Measurements from ENCODE around the gene FBXO7. TPM values are rescaled to one million over a fixed set of nuclear protein-coding genes. Genes with fewer than 3 reads are reported as not detected.
"Not testable (repeated sequence)": the region's sequence is repeated elsewhere in the genome, so short reads cannot be mapped to it uniquely, and the experiment has no call there.

The FBXO7 gene
- 109 TPM for total RNA-seq

DNA sequence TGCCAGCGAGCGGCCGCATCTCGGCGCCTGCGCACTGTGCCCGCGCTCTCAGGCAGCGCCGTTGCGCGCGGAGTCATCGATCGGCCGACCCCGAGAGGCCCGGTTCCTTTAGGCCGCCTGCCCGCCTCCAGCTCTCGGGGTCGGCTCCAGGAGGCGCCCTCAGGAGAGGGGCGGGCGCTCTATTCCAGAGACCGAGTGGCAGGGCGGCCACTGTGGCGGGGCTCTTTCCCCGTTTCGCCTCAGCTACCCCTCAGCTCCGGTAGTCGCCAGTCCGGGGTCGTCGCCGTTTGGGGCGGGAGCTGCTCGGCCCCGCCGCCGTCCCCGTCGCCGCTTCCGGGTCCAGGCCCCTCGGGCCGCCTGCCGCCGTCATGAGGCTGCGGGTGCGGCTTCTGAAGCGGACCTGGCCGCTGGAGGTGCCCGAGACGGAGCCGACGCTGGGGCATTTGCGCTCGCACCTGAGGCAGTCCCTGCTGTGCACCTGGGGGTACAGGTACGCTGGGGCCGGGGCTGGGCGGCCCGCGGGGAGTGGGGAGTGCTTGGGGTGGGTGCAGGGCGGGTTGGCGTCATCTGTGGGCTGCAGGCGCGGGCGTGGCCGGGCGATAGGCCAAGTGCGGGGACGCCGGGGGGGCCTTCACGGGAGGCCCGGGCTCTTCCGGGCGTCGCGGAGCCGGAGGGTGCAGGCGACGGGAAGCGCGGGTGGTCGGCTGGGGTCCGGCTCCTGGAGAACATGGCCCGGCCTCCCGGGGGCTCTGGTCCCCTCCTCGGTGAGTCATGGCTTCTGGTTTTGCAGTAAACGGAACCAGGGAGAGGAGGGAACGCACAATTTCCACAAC, at the start of gene FBXO7:
Gene FBXO7, plus strand, starts transcription at position 177 of the 833 bp plus-strand sequence. Its CDS starts 192 bp downstream, at position 369.
- ATAC-seq (peak; percentile 96), DNase-seq (ENCODE audit: low spot score) (peak; percentile 94)
- intact Hi-C loops (cut with DNase I), result no loop called here

DNA sequence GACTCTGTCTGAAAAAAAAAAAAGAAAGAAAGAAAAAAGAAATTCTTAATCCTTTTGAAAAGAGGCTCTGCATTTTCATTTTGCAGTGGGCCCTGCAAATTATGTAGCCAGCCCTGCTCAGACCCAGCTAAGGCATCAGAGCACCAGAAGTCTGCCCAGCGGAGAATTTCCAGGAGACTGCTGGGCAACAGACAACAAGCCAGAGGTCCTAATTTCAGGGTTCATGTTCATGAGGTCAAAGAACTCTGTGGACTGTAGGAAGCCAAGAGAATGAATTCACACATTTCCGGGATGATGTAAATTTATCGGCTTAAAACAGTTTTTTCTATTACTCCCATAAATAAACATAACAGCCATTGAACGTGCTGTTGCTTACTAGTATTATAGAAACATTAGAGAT, 47.7 kb upstream of the FBXO7 start:
- intact Hi-C loops (cut with DNase I), result no loop called here
- no peak for ATAC-seq
- no peak for DNase-seq (ENCODE audit: low spot score)

DNA sequence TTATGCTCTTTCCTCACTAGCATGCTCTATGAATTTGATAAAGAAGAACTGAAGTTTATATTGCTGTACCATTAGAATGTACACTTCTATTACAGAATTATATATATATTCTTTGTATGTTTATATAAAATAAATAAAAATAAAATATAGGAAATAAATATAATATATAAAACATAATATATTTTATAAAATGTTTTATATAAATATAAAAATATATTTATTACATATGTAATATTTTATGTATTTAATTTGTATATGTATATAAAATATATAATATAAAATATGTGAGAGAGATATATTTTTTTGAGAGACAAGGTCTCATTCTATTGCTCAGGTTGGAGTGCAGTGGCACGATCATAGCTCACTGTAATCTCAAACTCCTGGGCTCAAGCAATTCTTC, 44.3 kb upstream of the FBXO7 start:
- intact Hi-C loops (cut with DNase I), result no loop called here
- no peak for DNase-seq (ENCODE audit: low spot score)
- ATAC-seq, result no peak

DNA sequence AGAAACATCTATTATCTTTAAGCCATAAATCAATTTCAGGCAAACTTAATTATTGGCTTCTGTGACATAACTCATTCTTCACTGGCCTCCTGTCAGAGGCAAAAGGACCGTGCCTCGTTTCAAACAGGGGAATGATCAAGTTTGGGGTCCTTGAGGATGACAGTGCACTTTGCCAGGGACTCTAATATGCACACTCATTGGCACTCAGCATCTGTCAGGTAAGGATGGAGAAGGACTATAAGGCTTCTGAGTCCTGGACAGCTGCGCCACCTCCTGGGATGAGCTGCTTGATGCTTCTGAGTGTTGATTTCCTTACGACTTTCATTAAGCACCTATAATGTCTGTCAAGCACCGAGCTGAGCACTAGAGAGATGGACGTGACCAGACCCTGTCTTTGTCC, 30.5 kb upstream of the FBXO7 start:
- intact Hi-C loops (cut with DNase I), result no loop called here
- ATAC-seq (no peak), DNase-seq (ENCODE audit: low spot score) (no peak)

DNA sequence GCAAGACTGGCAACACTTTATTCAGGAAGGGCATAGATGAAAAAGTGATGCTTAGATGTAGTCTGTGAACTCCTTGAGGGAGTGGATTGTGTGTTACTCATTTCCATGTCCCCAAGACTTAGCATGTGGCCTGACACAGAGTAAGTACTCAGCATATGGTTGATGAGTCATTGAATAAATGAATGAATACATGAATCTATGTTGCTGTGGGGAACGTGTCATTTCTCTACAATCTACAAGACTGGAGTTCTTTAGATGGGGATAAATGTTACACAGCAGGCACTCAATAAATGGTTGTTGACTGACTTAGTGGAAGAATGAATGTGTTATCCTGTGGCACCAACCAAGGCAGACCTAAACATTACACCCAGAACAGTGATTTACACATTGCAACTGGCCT, 28.3 kb upstream of the FBXO7 start:
- no peak for DNase-seq (ENCODE audit: low spot score)
- intact Hi-C loops (cut with DNase I), result no loop called here
- ATAC-seq, result no peak

DNA sequence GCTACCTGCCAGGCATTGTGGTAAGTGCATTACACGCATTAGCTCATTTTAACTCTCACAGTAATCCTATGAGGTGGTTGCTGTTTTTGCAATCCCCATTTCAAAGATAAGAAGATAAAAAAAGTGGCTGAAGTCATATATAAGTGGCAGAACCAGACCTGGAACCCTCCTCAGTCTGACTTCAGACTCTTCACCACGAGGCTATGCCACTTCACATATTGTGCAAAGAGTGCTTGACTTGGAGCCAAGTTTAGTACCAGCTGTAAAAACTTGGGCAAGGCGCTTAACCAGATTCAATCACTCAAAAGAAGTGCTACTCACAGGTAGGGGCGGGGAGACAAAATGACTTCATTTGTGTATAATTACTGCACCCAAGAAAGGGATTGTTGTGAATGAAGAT, 25.6 kb upstream of the FBXO7 start:
- ATAC-seq, result no peak
- intact Hi-C loops (cut with DNase I), result no loop called here

DNA sequence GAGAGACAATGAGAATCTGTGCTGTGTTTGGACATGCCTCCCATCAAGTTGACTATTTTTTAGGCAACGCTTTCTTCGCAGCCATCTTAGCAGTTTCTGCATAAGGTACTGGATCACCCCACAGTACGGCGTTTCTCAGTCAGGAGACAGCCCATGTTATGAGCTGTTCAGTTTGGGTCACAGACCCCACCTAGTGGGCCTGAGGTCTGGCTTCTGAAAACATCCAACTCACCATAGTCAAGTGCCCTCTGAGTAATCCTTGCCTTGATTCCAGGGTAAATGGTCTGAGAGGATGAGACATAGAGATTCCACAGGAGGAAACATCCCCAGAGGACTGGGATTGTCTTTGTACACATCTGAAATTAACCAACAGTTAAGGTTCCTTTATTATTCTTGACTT, 17.6 kb upstream of the FBXO7 start:
- ATAC-seq (no peak), DNase-seq (ENCODE audit: low spot score) (no peak)
- intact Hi-C loops (cut with DNase I), result no loop called here

More for the DNA sequence above, 25.6 kb upstream of the FBXO7 start:
- DNase-seq (ENCODE audit: low spot score), result no peak

DNA sequence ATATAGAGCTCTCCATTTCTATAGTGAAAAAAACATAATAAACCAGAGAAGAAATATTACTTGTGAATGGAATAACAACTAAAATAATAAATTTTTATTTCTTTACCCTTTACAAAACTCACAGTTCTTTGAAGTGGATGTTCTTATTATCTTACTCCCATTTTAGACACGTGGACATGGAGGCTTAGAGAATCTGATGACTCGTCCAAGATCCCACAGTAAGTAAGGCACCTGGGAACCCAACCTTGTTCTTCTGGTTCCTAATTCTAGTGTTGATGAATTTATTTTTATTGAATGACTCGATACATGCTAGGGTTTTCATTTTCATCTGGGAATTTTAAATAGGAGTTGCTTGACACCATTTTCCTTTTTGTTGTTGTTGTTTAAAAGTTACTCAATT, 12.2 kb upstream of the FBXO7 start:
- intact Hi-C loops (cut with DNase I), result no loop called here
- ATAC-seq, result no peak
- DNase-seq (ENCODE audit: low spot score), result no peak

DNA sequence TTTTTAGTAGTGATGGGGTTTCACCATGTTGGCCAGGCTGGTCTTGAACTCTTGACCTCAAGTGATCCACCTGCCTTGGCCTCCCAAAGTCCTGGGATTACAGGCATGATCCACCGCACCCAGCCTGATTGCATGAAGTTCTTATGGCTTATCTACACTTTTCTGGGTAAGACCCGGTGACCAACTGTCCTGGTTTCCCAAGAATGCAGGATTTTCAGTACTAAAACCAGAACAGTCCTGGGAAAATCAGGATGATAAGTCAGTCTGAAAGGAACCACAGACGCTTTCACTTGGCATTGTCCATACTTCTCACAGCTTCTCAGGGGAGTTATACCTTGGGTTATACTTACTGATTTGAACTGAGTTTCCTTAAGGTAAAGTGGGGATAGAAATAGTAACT, 8.9 kb upstream of the FBXO7 start:
- no peak for DNase-seq (ENCODE audit: low spot score)
- no peak for ATAC-seq
- intact Hi-C loops (cut with DNase I), result no loop called here

DNA sequence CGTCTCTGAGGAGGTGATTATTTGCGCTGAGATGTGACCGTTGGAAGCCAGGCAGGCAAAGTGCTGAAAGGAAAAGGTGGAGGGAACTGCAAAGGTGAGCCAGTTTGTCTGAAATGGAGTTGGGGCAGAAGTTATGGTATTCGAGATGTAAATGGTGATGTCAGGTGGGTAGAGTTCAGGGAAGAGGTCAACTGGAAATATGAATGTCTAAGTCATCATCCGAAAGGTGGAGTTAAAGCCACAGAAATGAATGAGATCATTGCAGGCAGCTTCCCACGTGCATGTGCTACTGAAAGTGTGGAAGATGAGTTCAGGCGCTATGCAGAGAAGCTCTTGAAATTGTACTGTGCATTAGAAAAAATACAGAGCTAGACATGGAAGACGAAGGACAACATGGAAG, 8.1 kb upstream of the FBXO7 start:
- intact Hi-C loops (cut with DNase I), result no loop called here

DNA sequence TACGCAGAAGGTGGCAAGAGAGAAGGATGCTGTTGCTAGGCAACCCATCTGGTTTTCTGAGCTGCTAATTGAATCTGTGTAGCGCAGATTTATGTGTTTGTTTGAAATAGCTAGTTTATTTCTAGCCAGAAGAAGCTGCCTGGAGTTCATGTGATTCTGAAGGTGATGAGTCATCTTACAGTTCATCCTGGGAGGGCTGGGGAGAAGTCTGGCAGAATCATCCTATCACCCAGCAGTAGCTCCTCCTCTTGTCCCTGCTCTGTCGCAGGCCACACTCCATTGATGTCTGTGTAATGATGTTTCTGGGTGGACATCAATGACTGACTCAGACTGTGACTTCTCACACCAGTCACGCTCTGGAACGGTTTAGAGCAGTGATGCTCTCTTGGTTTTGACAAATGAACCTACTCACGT, 4.8 kb upstream of the FBXO7 start:
- intact Hi-C loops (cut with DNase I), result no loop called here
- DNase-seq (ENCODE audit: low spot score) (no peak), ATAC-seq (no peak)

More for the DNA sequence above, 8.1 kb upstream of the FBXO7 start:
- no peak for DNase-seq (ENCODE audit: low spot score)
- no peak for ATAC-seq

DNA sequence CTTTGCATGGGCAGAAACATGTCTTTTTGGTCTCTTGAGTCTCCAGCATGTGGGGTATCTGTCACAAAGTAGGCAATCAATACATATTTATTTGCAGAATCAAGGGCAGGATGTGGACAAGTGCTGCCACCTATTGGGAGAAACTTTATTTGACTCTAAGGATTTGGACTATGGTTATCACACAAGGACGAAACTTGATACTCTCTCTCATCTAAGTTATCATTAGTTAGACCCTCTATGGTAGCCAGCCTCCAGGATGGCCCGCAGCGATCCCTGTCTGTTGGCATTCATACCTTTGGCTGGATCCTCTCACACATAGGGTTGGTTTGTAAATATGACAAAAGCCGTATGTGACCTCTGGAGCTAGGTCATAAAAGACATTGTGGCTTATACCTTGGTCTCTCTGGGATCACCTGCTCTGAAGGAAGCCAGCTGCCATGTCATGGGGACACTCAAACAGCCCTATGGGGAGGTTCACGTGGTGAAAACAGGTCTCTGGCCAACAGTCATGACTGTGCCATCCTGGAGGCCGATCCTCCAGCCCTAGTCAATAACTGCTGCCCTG, 1.1 kb upstream of the FBXO7 start:
- DNase-seq (ENCODE audit: low spot score) (no peak), ATAC-seq (peak; percentile 7)
- intact Hi-C loops (cut with DNase I), result no loop called here

DNA sequence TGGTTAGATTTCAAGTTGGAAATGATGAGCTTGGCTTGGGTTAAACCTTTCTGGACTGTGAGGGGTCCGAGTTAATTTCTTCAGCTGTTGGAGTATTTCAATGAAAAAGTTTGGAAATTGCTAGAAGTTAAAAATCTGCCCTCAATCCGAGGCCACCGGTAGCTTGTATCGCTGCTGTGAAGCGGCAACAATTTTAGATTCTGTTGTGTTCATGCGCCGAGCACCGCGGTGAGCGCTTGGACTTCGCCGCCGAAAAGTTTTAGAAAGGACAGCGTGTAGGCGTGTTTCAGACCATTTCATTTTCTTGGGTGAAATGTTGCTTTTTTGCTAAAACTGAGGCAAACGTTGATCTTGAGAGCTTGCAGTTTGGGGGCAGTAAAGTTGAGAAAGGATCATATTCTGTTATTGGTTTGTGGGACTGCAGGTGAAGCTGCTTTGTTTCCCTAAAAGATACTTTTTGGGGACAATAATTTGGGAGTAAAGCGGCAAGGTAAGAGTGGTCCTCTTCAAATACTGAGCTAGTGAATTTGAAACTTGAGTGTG, 928 bp downstream of the FBXO7 start:
- ATAC-seq (peak; percentile 34), DNase-seq (ENCODE audit: low spot score) (no peak)
- intact Hi-C loops (cut with DNase I), result no loop called here

DNA sequence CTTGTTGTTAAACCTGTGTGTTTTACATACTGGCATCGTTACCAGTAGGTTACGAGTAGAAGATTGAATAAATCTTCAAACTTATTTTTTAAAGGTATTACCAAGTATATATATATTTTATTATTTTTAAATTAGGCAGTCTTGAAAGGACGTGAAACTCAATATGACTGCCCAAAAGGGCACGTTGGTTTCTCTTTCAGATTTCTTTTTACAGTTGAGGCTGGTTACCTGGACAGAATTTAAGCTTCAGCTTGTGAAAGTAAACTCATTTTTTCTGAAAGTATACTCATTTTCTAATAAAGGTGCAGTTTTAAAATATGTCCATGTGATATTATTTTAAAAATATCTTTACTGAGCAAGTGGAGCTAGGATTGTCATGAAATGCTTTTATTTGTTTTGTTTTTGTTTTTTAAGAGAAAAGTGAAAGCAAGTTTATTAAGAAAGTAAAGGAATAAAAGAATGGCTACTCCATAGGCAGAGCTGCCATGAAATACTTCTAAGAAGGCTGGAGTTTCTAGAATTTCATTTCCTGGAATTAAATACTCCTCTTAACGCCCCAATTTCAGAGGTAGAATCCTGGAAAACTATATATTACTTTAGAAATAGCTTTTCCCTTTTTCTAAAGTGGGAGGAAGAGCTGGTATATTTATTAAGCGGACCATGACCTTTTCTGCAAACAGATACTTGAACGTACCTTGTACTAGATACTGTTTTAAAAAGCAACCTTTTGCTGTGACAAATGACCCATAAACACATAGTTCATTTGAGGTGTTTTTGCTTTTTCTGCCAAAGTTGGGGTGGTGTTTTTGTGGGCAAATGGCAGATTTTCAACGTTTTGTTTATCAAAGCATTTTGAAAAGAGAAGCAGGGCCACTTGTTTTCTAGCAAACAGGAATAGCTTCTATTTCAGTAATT, 1.9 kb downstream of the FBXO7 start:
- intact Hi-C loops (cut with DNase I), result no loop called here
- DNase-seq (ENCODE audit: low spot score) (no peak), ATAC-seq (no peak)

DNA sequence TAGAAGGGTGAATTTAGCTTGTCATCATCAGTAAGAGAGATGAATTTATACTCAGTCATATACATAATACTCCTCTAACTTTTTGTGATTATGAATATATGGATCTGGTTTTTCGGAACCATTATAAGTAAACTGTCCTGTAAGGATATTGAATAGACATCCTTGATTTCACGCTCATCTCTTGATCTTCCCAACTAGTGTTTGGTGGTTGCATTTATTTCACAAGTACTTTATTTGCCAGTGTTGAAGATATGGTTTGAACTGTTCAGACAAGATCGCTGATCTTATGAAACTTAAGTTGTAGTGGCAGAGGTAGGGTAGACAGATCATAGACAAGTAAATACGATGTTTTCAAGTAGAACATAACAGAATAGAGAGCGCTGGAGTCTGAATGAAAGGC, 3.0 kb downstream of the FBXO7 start:
- ATAC-seq, result no peak
- no peak for DNase-seq (ENCODE audit: low spot score)
- intact Hi-C loops (cut with DNase I), result no loop called here

DNA sequence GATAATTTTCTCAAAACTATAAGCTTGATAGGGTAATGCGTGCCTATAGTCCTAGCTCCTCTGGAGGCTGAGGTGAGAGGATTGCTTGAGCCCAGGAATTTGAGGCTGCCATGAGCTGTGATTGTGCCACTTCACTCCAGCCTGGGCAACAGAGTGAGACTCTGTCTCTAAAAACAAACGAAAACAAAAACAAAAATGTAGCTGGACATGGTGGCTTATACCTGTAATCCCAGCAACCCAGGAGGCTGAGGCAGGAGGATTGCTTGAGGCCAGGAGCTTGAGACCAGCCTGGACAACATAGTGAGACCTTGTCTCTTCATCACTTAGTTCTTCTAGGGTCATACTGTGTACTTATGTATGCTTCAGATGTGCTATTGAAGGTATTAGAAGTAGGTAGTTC, 3.9 kb downstream of the FBXO7 start:
- DNase-seq (ENCODE audit: low spot score); ATAC-seq; intact Hi-C loops (cut with DNase I): not testable (repeated sequence)

DNA sequence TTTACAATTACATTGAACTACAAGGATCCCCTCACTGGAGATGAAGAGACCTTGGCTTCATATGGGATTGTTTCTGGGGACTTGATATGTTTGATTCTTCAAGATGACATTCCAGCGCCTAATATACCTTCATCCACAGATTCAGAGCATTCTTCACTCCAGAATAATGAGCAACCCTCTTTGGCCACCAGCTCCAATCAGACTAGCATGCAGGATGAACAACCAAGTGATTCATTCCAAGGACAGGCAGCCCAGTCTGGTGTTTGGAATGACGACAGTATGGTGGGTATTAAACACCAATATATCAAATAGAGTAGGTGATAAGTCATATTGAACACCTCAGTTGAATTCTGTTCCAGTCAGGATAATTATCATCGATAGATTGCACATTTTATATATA, 4.4 kb downstream of the FBXO7 start:
- intact Hi-C loops (cut with DNase I), result no loop called here
- DNase-seq (ENCODE audit: low spot score) (no peak), ATAC-seq (no peak)

DNA sequence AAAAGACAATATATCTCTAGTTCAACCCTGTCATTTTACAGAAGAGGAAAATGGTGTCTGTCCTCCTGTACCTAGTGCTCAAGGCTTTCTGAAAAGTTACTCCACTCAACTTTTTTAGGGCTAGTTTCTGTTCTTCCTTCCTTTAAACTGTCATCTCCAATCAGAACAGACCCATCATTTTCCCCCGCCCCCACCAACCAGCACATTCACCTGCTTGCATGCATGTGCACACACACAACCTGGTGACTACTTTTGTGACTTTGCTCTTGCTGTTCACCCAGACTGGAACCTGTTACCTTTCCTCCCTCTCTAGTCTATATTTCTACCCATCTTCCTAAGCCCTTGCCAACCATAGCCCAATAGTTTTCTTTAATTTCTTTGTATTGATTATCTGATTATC, 5.6 kb downstream of the FBXO7 start:
- DNase-seq (ENCODE audit: low spot score), result no peak
- ATAC-seq, result no peak
- intact Hi-C loops (cut with DNase I), result no loop called here

DNA sequence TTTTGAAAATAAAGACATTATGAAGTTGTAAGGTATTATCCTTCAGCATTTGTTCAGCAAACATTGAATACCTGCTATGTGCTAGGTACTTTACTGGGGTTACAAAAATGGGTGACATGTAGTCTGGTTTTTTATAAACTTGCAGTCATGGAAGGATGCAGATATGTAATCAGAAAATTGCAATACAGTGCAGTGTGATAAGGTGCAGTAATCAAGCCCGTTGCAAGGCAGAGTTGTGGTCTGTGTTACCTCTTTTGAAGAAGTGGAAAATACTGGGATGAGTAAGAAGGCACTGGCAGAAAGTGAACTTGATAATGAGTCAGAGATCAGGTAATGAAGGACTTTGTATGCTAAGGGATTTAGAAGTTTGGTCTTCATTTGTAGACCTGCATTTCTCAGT, 8.1 kb downstream of the FBXO7 start:
- ATAC-seq, result no peak
- intact Hi-C loops (cut with DNase I), result no loop called here
- DNase-seq (ENCODE audit: low spot score), result no peak

Measured in sciatic nerve (tissue), 2 donors.